Measurements from ENCODE around the gene UBAP2. TPM values are rescaled to one million over a fixed set of nuclear protein-coding genes. Genes with fewer than 3 reads are reported as not detected.

The UBAP2 gene
- total RNA-seq, 1 experiment from 2014 or later: 60.8 TPM

DNA sequence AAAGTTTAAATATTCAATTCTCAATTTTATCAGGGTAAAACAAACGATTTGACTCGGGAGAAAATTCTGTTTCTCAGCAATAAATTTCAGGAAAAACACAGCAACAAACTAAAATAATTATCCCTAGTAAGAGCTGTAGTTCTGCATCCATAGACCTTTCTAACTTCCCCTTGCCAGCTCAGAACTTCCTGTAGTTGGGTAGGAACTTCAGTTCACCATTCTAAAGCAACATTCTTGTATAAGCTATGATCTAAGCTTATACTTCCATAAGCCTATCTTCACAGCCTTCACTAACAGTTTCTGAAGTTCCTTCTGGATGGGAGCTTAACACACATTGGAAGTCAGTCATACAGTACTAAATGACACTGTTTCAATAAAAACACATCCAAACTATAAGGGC is 96.6 kb downstream of the UBAP2 start:
- H3K14ac ChIP-seq (ENCODE audit: insufficient read depth, low read length): no peak overlapping the region
- TF ChIP-seq, protein P1, sequence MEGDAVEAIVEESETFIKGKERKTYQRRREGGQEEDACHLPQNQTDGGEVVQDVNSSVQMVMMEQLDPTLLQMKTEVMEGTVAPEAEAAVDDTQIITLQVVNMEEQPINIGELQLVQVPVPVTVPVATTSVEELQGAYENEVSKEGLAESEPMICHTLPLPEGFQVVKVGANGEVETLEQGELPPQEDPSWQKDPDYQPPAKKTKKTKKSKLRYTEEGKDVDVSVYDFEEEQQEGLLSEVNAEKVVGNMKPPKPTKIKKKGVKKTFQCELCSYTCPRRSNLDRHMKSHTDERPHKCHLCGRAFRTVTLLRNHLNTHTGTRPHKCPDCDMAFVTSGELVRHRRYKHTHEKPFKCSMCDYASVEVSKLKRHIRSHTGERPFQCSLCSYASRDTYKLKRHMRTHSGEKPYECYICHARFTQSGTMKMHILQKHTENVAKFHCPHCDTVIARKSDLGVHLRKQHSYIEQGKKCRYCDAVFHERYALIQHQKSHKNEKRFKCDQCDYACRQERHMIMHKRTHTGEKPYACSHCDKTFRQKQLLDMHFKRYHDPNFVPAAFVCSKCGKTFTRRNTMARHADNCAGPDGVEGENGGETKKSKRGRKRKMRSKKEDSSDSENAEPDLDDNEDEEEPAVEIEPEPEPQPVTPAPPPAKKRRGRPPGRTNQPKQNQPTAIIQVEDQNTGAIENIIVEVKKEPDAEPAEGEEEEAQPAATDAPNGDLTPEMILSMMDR (conservative IDR thresholded peaks at IDR 0.05): no peak
- Mint-ChIP-seq H3K9me3 (no peaks in the 10 kb centered on the region), H3K4me1 (no peaks in the 10 kb centered on the region), H3K4me3 (no peak overlapping the region), H3K27ac (no peak overlapping the region), H3K36me3 (ENCODE audit: insufficient read depth in 1 of 3, low read depth in 3 of 3) (peaks cover 38 to 78% (median 65%) of the 10 kb centered on the region in 3 experiments; a peak in 6 of 7 replicates), H3K27me3 (ENCODE audit: low read depth) (no peaks in the 10 kb centered on the region)
- H2BK120ac ChIP-seq (ENCODE audit: low read depth, low read length, poor library complexity, severe bottlenecking): no peak overlapping the region
- H3K9me3 ChIP-seq (ENCODE audit: control insufficient read depth, low read depth, low read length): no peaks in the 10 kb centered on the region
- no peak overlapping the region for H4K8ac ChIP-seq (replicated peaks; ENCODE audit: insufficient read length, low read depth, low read length)
- no peak overlapping the region for H2AFZ ChIP-seq (ENCODE audit: low read length)
- H3K27ac ChIP-seq (ENCODE audit: insufficient read length, low read depth, low read length): no peak overlapping the region
- no peak overlapping the region for H4K91ac ChIP-seq (ENCODE audit: insufficient read length, low read depth, low read length)
- peaks cover 3% of the 10 kb centered on the region for H3K79me1 ChIP-seq (ENCODE audit: insufficient read depth, low read depth, low read length, poor library complexity, severe bottlenecking)
- no peaks in the 10 kb centered on the region for H3K27me3 ChIP-seq (ENCODE audit: insufficient read depth, low read length)
- no CpG with 5 or more reads among the region's 2 CpGs for WGBS (ENCODE audit: extremely low coverage, insufficient read length, low lambda C conversion rate)
- no peak overlapping the region for H2BK20ac ChIP-seq (ENCODE audit: low read depth, low read length, poor library complexity, severe bottlenecking)
- H3K4ac ChIP-seq (ENCODE audit: low read depth, low read length): no peak overlapping the region
- H3T11ph ChIP-seq (ENCODE audit: low read length): no peak overlapping the region
- no peaks in the 10 kb centered on the region for H3K79me2 ChIP-seq (ENCODE audit: insufficient read depth, low read length)
- H3K23ac ChIP-seq (ENCODE audit: insufficient read length, low read depth, low read length): no peak overlapping the region
- no peak overlapping the region for H2AK5ac ChIP-seq (ENCODE audit: insufficient read length, low read length)
- no peaks in the 10 kb centered on the region for H3K23me2 ChIP-seq (ENCODE audit: insufficient read length, low read depth, low read length, poor library complexity, severe bottlenecking)
- no peak overlapping the region for H2BK12ac ChIP-seq (ENCODE audit: insufficient read length, low read depth, low read length)
- H3K4me2 ChIP-seq (ENCODE audit: insufficient read depth, insufficient read length, low read length): no peak overlapping the region
- no peaks in the 10 kb centered on the region for H3K4me1 ChIP-seq (ENCODE audit: insufficient read depth, low read length)
- no peak overlapping the region for H2BK15ac ChIP-seq (ENCODE audit: low read depth, low read length)
- H4K20me1 ChIP-seq (ENCODE audit: control insufficient read depth, insufficient read depth, insufficient read length): no peaks in the 10 kb centered on the region
- no peak overlapping the region for H3K9ac ChIP-seq (ENCODE audit: extremely low read depth, insufficient read length, low read length)
- H2BK5ac ChIP-seq (ENCODE audit: insufficient read length, low read length): no peak overlapping the region
- no peak overlapping the region for H4K5ac ChIP-seq (ENCODE audit: insufficient read length, low read depth, low read length)
- no peak overlapping the region for H3K18ac ChIP-seq (ENCODE audit: insufficient read length, low read depth, low read length)
- DNase-seq: no peak
- no peak overlapping the region for H3K56ac ChIP-seq (ENCODE audit: insufficient read length, low read depth, low read length)

All from H9 (cell line).